ENCODE data around the gene PARD3B. TPM values are rescaled to one million over a fixed set of nuclear protein-coding genes. Genes with fewer than 3 reads are reported as not detected.

The PARD3B gene
- total RNA-seq, 2 donors from 2014 or later = 15.0 to 17.8 TPM

DNA sequence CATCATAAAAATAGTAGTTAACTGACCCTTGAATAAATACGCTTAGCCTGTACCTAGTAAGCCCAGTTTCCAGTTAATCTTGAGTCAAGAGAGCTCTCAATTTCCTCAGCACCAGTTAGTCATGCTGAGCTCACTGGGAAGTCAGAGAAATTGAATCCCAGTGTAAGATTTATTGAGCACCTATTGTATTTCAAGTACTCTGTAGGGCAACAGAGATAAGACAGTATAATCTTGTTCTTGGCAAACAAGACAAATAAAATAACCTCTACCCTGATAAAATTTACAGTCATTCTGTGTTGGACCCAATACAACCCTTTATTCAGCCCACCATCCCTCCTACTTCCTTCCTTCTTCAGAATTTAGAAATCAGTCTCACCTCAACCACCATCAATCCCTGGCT, 1065.2 kb downstream of the PARD3B start:
- TF ChIP-seq POLR2A (IDR thresholded peaks at IDR 0.05) = no peak
- TF ChIP-seq CTCF (IDR thresholded peaks at IDR 0.05) = no peak
- ATAC-seq = no peak
- Histone ChIP-seq H3K27ac (no peak overlapping the region), H3K27me3 (no peaks in the 10 kb centered on the region), H3K36me3 (replicated peaks in 1 of 2; ENCODE audit: insufficient read depth in 1 of 2, low read depth in 2 of 2) (no peaks in the 10 kb centered on the region), H3K4me1 (no peaks in the 10 kb centered on the region), H3K9me3 (no peaks in the 10 kb centered on the region), H3K4me3 (no peak overlapping the region)
- intact Hi-C loops (cut with DNase I) = no loop called here
- no peak for DNase-seq
- 88 to 95% methylated on average over 1 of the region's 1 CpG for WGBS, 2 donors

GRCh38 chr2:205612636-205613035, 1067.4 kb downstream of the PARD3B start:
- H3K27ac ChIP-seq = no peak overlapping the region

DNA sequence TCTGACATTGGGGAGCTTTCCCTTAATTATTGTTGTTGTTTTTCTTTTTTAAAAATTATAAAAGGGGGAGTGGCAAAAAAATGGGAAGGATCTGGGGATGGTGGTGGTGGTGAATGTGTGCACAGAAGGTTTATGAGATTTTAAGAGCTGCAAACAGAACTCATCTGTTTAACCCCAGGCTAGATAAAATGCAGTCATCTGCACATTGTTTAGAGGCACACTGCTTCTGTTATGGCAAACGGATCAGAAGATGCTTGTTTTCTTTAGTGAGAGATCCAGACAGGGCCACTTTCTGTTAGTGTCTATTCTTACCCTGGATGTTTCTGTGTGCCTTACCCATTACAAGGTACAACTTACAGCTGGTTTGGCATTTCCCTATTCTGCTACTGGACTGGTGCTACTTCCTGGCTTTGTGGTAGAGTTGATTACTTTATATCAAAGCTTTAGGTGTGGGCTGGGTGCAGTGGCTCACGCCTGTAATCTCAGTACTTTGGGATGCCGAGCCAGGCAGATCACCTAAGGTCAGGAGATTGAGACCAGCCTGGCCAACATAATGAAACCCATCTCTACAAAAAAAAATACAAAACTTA, 1068.8 kb downstream of the PARD3B start:
- DNase-seq (no peak), ATAC-seq (no peak)
- no peaks in the 10 kb centered on the region for H3K4me1 ChIP-seq
- H3K4me3 ChIP-seq = no peak overlapping the region
- no peaks in the 10 kb centered on the region for H3K9me3 ChIP-seq
- no peaks in the 10 kb centered on the region for H3K36me3 ChIP-seq (replicated peaks in 1 of 2; ENCODE audit: insufficient read depth in 1 of 2, low read depth in 2 of 2)
- intact Hi-C loops (cut with DNase I) = no loop called here
- no peaks in the 10 kb centered on the region for H3K27me3 ChIP-seq
- WGBS, 2 donors = 89 to 90% methylated on average over 3 of the region's 3 CpGs
- no peak overlapping the region for H3K27ac ChIP-seq
- TF ChIP-seq POLR2A (IDR thresholded peaks at IDR 0.05) (no peak), CTCF (IDR thresholded peaks at IDR 0.05) (no peak)

More at GRCh38 chr2:205612636-205613035, 1067.4 kb downstream of the PARD3B start:
- TF ChIP-seq POLR2A (IDR thresholded peaks at IDR 0.05) (no peak), CTCF (IDR thresholded peaks at IDR 0.05) (no peak)
- intact Hi-C loops (cut with DNase I) = no loop called here
- ATAC-seq = no peak
- no peak overlapping the region for H3K4me3 ChIP-seq
- H3K9me3 ChIP-seq = no peaks in the 10 kb centered on the region
- DNase-seq = no peak
- no peaks in the 10 kb centered on the region for H3K36me3 ChIP-seq (replicated peaks in 1 of 2; ENCODE audit: insufficient read depth in 1 of 2, low read depth in 2 of 2)
- no peaks in the 10 kb centered on the region for H3K4me1 ChIP-seq
- no peaks in the 10 kb centered on the region for H3K27me3 ChIP-seq
- 80 to 96% methylated on average over 4 of the region's 4 CpGs for WGBS, 2 donors

GRCh38 chr2:205614965-205615364, 1069.7 kb downstream of the PARD3B start:
- no peak overlapping the region for H3K4me3 ChIP-seq
- intact Hi-C loops (cut with DNase I) = no loop called here
- TF ChIP-seq POLR2A (IDR thresholded peaks at IDR 0.05) = no peak
- TF ChIP-seq CTCF (IDR thresholded peaks at IDR 0.05) = no peak
- 66 to 91% methylated on average over 4 of the region's 4 CpGs for WGBS, 2 donors
- no peaks in the 10 kb centered on the region for H3K9me3 ChIP-seq
- ATAC-seq (no peak), DNase-seq (no peak)
- no peaks in the 10 kb centered on the region for H3K36me3 ChIP-seq (replicated peaks in 1 of 2; ENCODE audit: insufficient read depth in 1 of 2, low read depth in 2 of 2)
- no peaks in the 10 kb centered on the region for H3K27me3 ChIP-seq
- no peaks in the 10 kb centered on the region for H3K4me1 ChIP-seq
- H3K27ac ChIP-seq = no peak overlapping the region

DNA sequence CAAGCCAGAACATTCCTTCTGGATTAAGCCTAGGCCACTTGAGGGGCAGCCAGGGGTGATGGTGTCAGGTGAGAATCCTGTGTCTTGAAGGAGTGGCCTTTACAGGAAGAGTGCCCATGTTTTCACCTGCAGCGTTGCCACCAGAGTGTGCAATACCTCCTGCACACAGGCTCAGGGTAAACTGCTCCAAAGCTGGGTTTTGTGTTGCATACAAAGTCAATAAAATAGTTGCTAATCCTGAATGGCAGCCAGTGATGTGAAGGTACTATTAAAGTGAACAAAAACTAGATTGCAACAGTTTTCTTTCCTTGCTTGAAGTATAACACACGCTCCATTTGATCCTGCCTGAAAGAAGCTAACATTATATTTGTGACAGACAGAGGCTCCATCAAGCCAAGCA, 1072.6 kb downstream of the PARD3B start:
- H3K27ac ChIP-seq = no peak overlapping the region
- H3K27me3 ChIP-seq = no peaks in the 10 kb centered on the region
- DNase-seq (no peak), ATAC-seq (no peak)
- no peak overlapping the region for H3K4me3 ChIP-seq
- H3K9me3 ChIP-seq = no peaks in the 10 kb centered on the region
- intact Hi-C loops (cut with DNase I) = no loop called here
- H3K36me3 ChIP-seq (replicated peaks in 1 of 2; ENCODE audit: insufficient read depth in 1 of 2, low read depth in 2 of 2) = no peaks in the 10 kb centered on the region
- WGBS, 2 donors = 82 to 86% methylated on average over 2 of the region's 2 CpGs
- TF ChIP-seq POLR2A (IDR thresholded peaks at IDR 0.05) = no peak
- TF ChIP-seq CTCF (IDR thresholded peaks at IDR 0.05) = no peak
- H3K4me1 ChIP-seq = no peaks in the 10 kb centered on the region
